SK-N-SH treated with all-trans-retinoic acid at 6 μM for 48 hours (cell line): ENCODE data around the gene JAKMIP1.

Experiments
- ARNTL ChIP-seq: fragments of 450-650 bp; formaldehyde crosslinking; IDR thresholded peaks from 2 replicates; pipeline ENCODE4 v1.5.0; 2020; ENCODE audit warnings: low read depth, mild to moderate bottlenecking, moderate library complexity, borderline replicate concordance
- ISL1 ChIP-seq: fragments of 250-450 bp; sonication (Bioruptor Pico); IDR thresholded peaks from 2 replicates; pipeline ENCODE4 v2.1.2; 2022; ENCODE audit warnings: mild to moderate bottlenecking, moderate library complexity
- SNAI2 ChIP-seq: fragments of 250-450 bp; sonication (Bioruptor Pico); IDR thresholded peaks from 2 replicates; pipeline ENCODE4 v1.5.0; 2020; ENCODE audit warnings: mild to moderate bottlenecking, moderate library complexity
- TCF4 ChIP-seq: fragments of 250-450 bp; sonication (Bioruptor Pico); IDR thresholded peaks from 2 replicates; pipeline ENCODE4 v1.8.0; 2021; ENCODE audit warnings: mild to moderate bottlenecking, moderate library complexity, borderline replicate concordance
- ZNF565 ChIP-seq: fragments of 450-650 bp; formaldehyde crosslinking; conservative IDR thresholded peaks from 2 replicates; pipeline ENCODE4 v1.5.0; 2020; ENCODE audit warnings: low read depth, mild to moderate bottlenecking, moderate library complexity
- TF ChIP-seq, protein P1 (sequence below): fragments of 250-450 bp; sonication (Bioruptor Pico); IDR thresholded peaks from 2 replicates; pipeline ENCODE4 v1.5.0; 2020; ENCODE audit warnings: mild to moderate bottlenecking, moderate library complexity
- TF ChIP-seq, protein P2 (sequence below): fragments of 250-450 bp; sonication (Bioruptor Pico); IDR thresholded peaks from 2 replicates; pipeline ENCODE4 v1.5.1; 2020; ENCODE audit warnings: low read depth, mild to moderate bottlenecking, moderate library complexity
- TF ChIP-seq, protein P3 (sequence below): fragments of 250-450 bp; sonication (Bioruptor Pico); IDR thresholded peaks from 2 replicates; pipeline ENCODE4 v1.8.0; 2020; ENCODE audit warnings: mild to moderate bottlenecking, moderate library complexity, borderline replicate concordance

DNA sequence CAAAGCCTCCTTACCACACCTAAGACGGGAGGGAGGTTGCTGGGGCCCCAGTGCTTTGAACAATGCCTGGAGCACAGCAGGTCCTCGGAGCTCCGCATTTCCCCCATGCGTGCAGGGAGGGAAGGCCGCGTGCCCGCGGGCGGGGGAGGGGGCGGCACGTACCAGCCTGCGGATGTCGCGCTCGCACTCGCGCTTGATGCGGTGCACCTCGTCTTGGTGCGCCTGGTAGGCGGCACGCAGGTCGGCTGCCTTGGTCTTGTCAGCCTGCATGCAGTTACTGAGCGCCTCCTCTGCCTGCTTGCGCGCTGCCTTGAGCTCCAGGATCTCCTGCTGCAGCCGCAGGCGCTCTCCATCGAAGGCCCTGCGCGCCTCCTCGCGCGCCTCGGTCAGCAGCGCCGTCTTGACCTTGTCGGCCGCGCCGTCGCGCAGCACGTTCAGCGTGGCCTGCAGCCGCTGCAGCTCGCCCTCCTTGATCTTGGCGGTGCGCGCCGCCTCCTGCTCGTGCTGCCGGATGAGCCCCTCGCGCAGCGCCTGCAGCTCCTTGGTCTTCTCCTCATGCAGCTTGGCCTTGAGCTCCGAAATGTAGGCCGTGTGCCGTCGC is 94.9 kb downstream of the JAKMIP1 start:
- TF ChIP-seq TCF4 (no peak), ZNF565 (CRISPR knock-in tag) (no peak), ISL1 (no peak), ARNTL (no peak), SNAI2 (CRISPR knock-in tag) (no peak)
- TF ChIP-seq, protein P1, sequence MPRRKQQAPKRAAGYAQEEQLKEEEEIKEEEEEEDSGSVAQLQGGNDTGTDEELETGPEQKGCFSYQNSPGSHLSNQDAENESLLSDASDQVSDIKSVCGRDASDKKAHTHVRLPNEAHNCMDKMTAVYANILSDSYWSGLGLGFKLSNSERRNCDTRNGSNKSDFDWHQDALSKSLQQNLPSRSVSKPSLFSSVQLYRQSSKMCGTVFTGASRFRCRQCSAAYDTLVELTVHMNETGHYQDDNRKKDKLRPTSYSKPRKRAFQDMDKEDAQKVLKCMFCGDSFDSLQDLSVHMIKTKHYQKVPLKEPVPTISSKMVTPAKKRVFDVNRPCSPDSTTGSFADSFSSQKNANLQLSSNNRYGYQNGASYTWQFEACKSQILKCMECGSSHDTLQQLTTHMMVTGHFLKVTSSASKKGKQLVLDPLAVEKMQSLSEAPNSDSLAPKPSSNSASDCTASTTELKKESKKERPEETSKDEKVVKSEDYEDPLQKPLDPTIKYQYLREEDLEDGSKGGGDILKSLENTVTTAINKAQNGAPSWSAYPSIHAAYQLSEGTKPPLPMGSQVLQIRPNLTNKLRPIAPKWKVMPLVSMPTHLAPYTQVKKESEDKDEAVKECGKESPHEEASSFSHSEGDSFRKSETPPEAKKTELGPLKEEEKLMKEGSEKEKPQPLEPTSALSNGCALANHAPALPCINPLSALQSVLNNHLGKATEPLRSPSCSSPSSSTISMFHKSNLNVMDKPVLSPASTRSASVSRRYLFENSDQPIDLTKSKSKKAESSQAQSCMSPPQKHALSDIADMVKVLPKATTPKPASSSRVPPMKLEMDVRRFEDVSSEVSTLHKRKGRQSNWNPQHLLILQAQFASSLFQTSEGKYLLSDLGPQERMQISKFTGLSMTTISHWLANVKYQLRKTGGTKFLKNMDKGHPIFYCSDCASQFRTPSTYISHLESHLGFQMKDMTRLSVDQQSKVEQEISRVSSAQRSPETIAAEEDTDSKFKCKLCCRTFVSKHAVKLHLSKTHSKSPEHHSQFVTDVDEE (CRISPR knock-in tag) = no peak
- TF ChIP-seq, protein P2, sequence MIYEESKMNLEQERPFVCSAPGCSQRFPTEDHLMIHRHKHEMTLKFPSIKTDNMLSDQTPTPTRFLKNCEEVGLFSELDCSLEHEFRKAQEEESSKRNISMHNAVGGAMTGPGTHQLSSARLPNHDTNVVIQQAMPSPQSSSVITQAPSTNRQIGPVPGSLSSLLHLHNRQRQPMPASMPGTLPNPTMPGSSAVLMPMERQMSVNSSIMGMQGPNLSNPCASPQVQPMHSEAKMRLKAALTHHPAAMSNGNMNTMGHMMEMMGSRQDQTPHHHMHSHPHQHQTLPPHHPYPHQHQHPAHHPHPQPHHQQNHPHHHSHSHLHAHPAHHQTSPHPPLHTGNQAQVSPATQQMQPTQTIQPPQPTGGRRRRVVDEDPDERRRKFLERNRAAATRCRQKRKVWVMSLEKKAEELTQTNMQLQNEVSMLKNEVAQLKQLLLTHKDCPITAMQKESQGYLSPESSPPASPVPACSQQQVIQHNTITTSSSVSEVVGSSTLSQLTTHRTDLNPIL = no peak
- TF ChIP-seq, protein P3, sequence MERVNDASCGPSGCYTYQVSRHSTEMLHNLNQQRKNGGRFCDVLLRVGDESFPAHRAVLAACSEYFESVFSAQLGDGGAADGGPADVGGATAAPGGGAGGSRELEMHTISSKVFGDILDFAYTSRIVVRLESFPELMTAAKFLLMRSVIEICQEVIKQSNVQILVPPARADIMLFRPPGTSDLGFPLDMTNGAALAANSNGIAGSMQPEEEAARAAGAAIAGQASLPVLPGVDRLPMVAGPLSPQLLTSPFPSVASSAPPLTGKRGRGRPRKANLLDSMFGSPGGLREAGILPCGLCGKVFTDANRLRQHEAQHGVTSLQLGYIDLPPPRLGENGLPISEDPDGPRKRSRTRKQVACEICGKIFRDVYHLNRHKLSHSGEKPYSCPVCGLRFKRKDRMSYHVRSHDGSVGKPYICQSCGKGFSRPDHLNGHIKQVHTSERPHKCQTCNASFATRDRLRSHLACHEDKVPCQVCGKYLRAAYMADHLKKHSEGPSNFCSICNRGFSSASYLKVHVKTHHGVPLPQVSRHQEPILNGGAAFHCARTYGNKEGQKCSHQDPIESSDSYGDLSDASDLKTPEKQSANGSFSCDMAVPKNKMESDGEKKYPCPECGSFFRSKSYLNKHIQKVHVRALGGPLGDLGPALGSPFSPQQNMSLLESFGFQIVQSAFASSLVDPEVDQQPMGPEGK = no peak
